Stimulated activated naive CD8-positive, alpha-beta T cell treated with anti-CD3 and anti-CD28 coated beads, Interleukin-15, amount 100 ng/mL, for 72 hours (primary cell): ENCODE data around the gene PCK2.

Experiments
- ATAC-seq: fragments of 150-1000 bp; cut with Tn5 transposase; 2 replicates; pipeline ENCODE4 v1.10.0; 2021; ENCODE audit warnings: mild to moderate bottlenecking, moderate library complexity
- DNase-seq, 2 donors: peaks; one replicate each; pipeline ENCODE4 v3.0.0; 2021 to 2022
- H3K27ac Mint-ChIP-seq, 2 donors: one replicate each; pipeline ENCODE4 v1.8.0; 2022; ENCODE audit warnings: mild to moderate bottlenecking in 2 of 2, mixed read lengths in 2 of 2, moderate library complexity in 2 of 2
- H3K27me3 Mint-ChIP-seq: one replicate; pipeline ENCODE4 v1.8.0; 2022; ENCODE audit warnings: mixed read lengths
- H3K4me1 Mint-ChIP-seq: one replicate; pipeline ENCODE4 v1.8.0; 2022; ENCODE audit warnings: mild to moderate bottlenecking, mixed read lengths
- H3K4me3 Mint-ChIP-seq, 2 donors: one replicate each; pipeline ENCODE4 v1.8.0; 2022; ENCODE audit warnings: mild to moderate bottlenecking in 2 of 2, mixed read lengths in 2 of 2, moderate library complexity in 1 of 2
- H3K9me3 Mint-ChIP-seq, 2 donors: one replicate each; pipeline ENCODE4 v1.8.0; 2022; ENCODE audit warnings: mixed read lengths in 2 of 2

The PCK2 gene

GRCh38 chr14:24058260-24058950, 35.7 kb upstream of the PCK2 start:
- H3K27ac Mint-ChIP-seq, result peak overlapping the region; percentile 94 to 95
- H3K9me3 Mint-ChIP-seq, result no peaks in the 10 kb centered on the region
- H3K4me3 Mint-ChIP-seq, result no peak overlapping the region
- DNase-seq, result peak; percentile 40 to 60
- H3K27me3 Mint-ChIP-seq, result peaks cover 23% of the 10 kb centered on the region
- peak; percentile 53 for ATAC-seq
- H3K4me1 Mint-ChIP-seq, result peaks cover 18% of the 10 kb centered on the region

GRCh38 chr14:24058951-24059475, 35.1 kb upstream of the PCK2 start:
- no peak for ATAC-seq
- H3K9me3 Mint-ChIP-seq, result no peaks in the 10 kb centered on the region
- H3K27ac Mint-ChIP-seq, result no peak overlapping the region
- no peak for DNase-seq
- H3K4me1 Mint-ChIP-seq, result peaks cover 12% of the 10 kb centered on the region
- H3K4me3 Mint-ChIP-seq, result no peak overlapping the region
- H3K27me3 Mint-ChIP-seq, result peaks cover 17% of the 10 kb centered on the region

DNA sequence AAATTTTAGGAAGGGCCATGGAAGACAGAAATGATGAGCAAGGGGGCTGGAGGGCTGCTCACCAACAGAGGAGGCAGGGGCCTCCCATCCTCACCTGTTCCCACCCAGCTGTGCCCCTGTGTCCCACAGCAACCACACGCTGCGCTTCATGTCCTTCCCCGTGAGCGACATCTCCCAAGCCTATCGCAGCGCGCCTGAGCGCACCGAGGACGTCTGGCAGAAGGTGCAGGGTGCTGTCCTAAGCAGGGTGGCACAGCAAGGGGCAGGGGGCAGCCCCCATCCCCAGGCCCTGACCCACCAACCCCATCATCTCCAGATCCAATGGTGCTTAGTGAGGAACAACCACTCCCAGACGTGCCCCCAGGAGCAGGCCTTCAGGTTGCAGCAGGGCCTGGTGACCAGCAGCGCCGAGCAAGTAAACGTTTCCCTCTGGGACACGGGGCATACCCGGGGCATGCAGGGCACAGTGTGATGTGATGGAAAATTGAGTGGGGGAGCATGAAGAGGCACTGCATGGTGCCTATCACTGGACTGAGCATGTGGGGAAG, 34.2 kb upstream of the PCK2 start:
- H3K9me3 Mint-ChIP-seq, result no peaks in the 10 kb centered on the region
- no peak for ATAC-seq
- H3K4me1 Mint-ChIP-seq, result peaks cover 12% of the 10 kb centered on the region
- H3K4me3 Mint-ChIP-seq, result no peak overlapping the region
- no peak for DNase-seq
- peaks cover 8% of the 10 kb centered on the region for H3K27me3 Mint-ChIP-seq
- peak overlapping the region in 1 of 2 donors; percentile 69 for H3K27ac Mint-ChIP-seq

DNA sequence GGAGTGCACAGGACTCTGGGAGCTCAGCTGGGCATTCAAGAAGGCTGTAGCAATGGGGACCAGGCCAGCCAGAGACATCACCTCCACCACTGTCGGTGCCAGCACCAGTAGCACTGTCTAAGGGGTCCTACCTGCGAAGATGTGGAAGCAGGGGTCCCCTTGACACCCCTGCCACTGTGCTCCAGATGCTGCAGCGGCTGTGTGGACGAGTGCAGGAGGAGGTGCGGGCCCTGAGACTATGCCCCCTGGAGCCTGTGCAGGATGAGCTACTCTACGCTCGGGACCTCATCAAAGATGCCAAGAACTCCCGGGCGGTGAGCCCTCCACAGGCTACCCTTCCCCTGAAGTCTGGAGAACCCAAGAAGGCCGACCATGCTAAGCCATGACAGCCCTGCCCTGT, 33.7 kb upstream of the PCK2 start:
- Mint-ChIP-seq H3K4me1 (peaks cover 12% of the 10 kb centered on the region), H3K9me3 (no peaks in the 10 kb centered on the region), H3K4me3 (no peak overlapping the region), H3K27me3 (peaks cover 3% of the 10 kb centered on the region), H3K27ac (no peak overlapping the region)
- DNase-seq (no peak), ATAC-seq (no peak)

GRCh38 chr14:24060984-24061913, 32.9 kb upstream of the PCK2 start:
- H3K27ac Mint-ChIP-seq, result no peak overlapping the region
- H3K4me3 Mint-ChIP-seq, result no peak overlapping the region
- ATAC-seq (no peak), DNase-seq (no peak)
- H3K4me1 Mint-ChIP-seq, result peaks cover 12% of the 10 kb centered on the region
- H3K9me3 Mint-ChIP-seq, result no peaks in the 10 kb centered on the region
- no peaks in the 10 kb centered on the region for H3K27me3 Mint-ChIP-seq

- no peaks in the 10 kb centered on the region for H3K27me3 Mint-ChIP-seq
Measured at GRCh38 chr14:24062216-24062980, 31.7 kb upstream of the PCK2 start.

GRCh38 chr14:24063263-24063836, 30.8 kb upstream of the PCK2 start:
- ATAC-seq (no peak), DNase-seq (no peak)
- no peak overlapping the region for H3K4me3 Mint-ChIP-seq
- peaks cover 8% of the 10 kb centered on the region for H3K4me1 Mint-ChIP-seq
- H3K9me3 Mint-ChIP-seq, result no peaks in the 10 kb centered on the region
- H3K27ac Mint-ChIP-seq, result no peak overlapping the region
- H3K27me3 Mint-ChIP-seq, result no peaks in the 10 kb centered on the region

More at GRCh38 chr14:24062216-24062980, 31.7 kb upstream of the PCK2 start:
- no peak overlapping the region for H3K4me3 Mint-ChIP-seq
- H3K4me1 Mint-ChIP-seq, result peaks cover 12% of the 10 kb centered on the region
- DNase-seq (no peak), ATAC-seq (no peak)
- H3K9me3 Mint-ChIP-seq, result no peaks in the 10 kb centered on the region
- no peak overlapping the region for H3K27ac Mint-ChIP-seq

- DNase-seq (no peak), ATAC-seq (no peak)
- peaks cover 3% of the 10 kb centered on the region for H3K27me3 Mint-ChIP-seq
Measured at GRCh38 chr14:24064091-24064795, 29.9 kb upstream of the PCK2 start.

DNA sequence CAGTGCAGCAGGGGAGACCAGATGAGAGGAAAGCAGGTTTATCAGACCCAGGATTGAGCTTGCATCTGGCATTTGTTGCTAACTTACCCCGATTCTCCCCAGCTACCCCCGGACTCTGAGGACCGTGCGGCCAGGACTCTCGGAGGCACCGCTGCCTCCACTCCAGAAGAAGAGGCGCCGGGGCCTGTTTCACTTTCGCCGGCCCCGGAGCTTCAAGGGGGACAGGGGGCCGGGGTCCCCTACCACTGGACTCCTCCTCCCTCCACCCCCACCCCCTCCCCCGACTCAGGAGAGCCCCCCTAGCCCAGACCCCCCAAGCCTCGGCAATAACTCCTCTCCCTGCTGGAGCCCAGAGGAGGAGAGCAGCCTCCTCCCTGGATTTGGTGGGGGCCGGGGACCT, 29.3 kb upstream of the PCK2 start:
- ATAC-seq (no peak), DNase-seq (no peak)
- no peak overlapping the region for H3K4me3 Mint-ChIP-seq
- H3K27ac Mint-ChIP-seq, result no peak overlapping the region
- no peaks in the 10 kb centered on the region for H3K9me3 Mint-ChIP-seq
- peaks cover 7% of the 10 kb centered on the region for H3K4me1 Mint-ChIP-seq
- peaks cover 8% of the 10 kb centered on the region for H3K27me3 Mint-ChIP-seq

More at GRCh38 chr14:24064091-24064795, 29.9 kb upstream of the PCK2 start:
- Mint-ChIP-seq H3K4me3 (no peak overlapping the region), H3K9me3 (no peaks in the 10 kb centered on the region), H3K27ac (peak overlapping the region in 1 of 2 donors; percentile 22), H3K4me1 (peaks cover 7% of the 10 kb centered on the region)

DNA sequence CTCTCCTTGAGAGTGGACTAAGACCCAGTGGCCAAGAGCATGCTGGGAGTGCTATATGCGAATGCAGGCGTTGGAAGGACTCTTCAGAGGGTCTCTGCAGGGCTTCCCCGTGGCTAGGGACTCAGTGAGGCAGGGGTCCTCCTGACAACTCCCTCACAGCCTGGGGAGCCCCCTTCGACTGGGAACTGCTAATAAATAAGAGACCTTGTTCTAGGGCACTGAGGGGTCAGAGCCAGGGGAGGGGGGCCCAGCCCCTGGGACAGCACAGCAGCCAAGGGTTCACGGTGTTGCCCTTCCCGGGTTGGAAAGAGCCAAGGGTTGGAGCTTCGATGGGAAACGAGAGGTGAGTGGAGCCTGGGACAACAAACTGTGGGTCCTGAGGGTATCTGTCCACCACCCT, 28.7 kb upstream of the PCK2 start:
- H3K27ac Mint-ChIP-seq, result no peak overlapping the region

GRCh38 chr14:24066496-24067132, 27.5 kb upstream of the PCK2 start:
- no peaks in the 10 kb centered on the region for H3K9me3 Mint-ChIP-seq
- no peak for DNase-seq

More for the DNA sequence above, 28.7 kb upstream of the PCK2 start:
- Mint-ChIP-seq H3K4me1 (peaks cover 10% of the 10 kb centered on the region), H3K27me3 (peaks cover 8% of the 10 kb centered on the region), H3K9me3 (no peaks in the 10 kb centered on the region), H3K4me3 (no peak overlapping the region)
- DNase-seq (no peak), ATAC-seq (no peak)

GRCh38 chr14:24067133-24068082, 26.7 kb upstream of the PCK2 start:
- H3K4me1 Mint-ChIP-seq, result peaks cover 22% of the 10 kb centered on the region
- no peak for ATAC-seq

More at GRCh38 chr14:24066496-24067132, 27.5 kb upstream of the PCK2 start:
- no peak overlapping the region for H3K4me3 Mint-ChIP-seq
- peaks cover 22% of the 10 kb centered on the region for H3K4me1 Mint-ChIP-seq
- H3K27ac Mint-ChIP-seq, result no peak overlapping the region
- no peak for ATAC-seq
- H3K27me3 Mint-ChIP-seq, result peaks cover 8% of the 10 kb centered on the region

More at GRCh38 chr14:24067133-24068082, 26.7 kb upstream of the PCK2 start:
- Mint-ChIP-seq H3K27me3 (peaks cover 8% of the 10 kb centered on the region), H3K27ac (no peak overlapping the region), H3K9me3 (no peaks in the 10 kb centered on the region), H3K4me3 (no peak overlapping the region)
- DNase-seq, result no peak
